GM12872 (cell line): ENCODE data around the gene FMNL2.

Source experiments
- CTCF ChIP-seq: IDR thresholded peaks from 3 replicates; pipeline ENCODE4 v1.5.1; 2011; ENCODE audit warnings: low read depth, mild to moderate bottlenecking, low read length, moderate library complexity; ENCODE audit not compliant: insufficient read depth

Gene FMNL2

GRCh38 chr2:152585830-152586484, 251.0 kb downstream of the FMNL2 start:
- no peak for TF ChIP-seq CTCF

- TF ChIP-seq CTCF = no peak
Measured at GRCh38 chr2:152587187-152587947, 252.4 kb downstream of the FMNL2 start.

- TF ChIP-seq CTCF = no peak
Measured at GRCh38 chr2:152588998-152589397, 254.0 kb downstream of the FMNL2 start.

GRCh38 chr2:152594022-152594766, 259.2 kb downstream of the FMNL2 start:
- no peak for TF ChIP-seq CTCF

GRCh38 chr2:152594792-152595191, 259.8 kb downstream of the FMNL2 start:
- TF ChIP-seq CTCF = no peak

GRCh38 chr2:152598975-152599759, 264.2 kb downstream of the FMNL2 start:
- no peak for TF ChIP-seq CTCF
